Osteocyte (in vitro differentiated cells): Measurements from ENCODE around the gene MAD2L1. TPM values are rescaled to one million over a fixed set of nuclear protein-coding genes. Genes with fewer than 3 reads are reported as not detected.

Experiments
- DNase-seq: peaks from one replicate; pipeline ENCODE4 v3.0.0; 2021; ENCODE audit warnings: mixed read lengths; ENCODE audit not compliant: unreplicated experiment; ENCODE audit errors: extremely low spot score
- H3K27ac Mint-ChIP-seq: one replicate; pipeline ENCODE4 v1.8.0; 2021; ENCODE audit warnings: mild to moderate bottlenecking, mixed read lengths; ENCODE audit not compliant: unreplicated experiment
- H3K27me3 Mint-ChIP-seq: one replicate; pipeline ENCODE4 v1.8.0; 2021; ENCODE audit warnings: mixed read lengths; ENCODE audit not compliant: unreplicated experiment
- H3K36me3 Mint-ChIP-seq: one replicate; pipeline ENCODE4 v1.8.0; 2021; ENCODE audit warnings: mixed read lengths; ENCODE audit not compliant: unreplicated experiment
- H3K4me1 Mint-ChIP-seq: one replicate; pipeline ENCODE4 v1.8.0; 2021; ENCODE audit warnings: mixed read lengths; ENCODE audit not compliant: unreplicated experiment
- H3K4me3 Mint-ChIP-seq: one replicate; pipeline ENCODE4 v1.8.0; 2021; ENCODE audit warnings: mild to moderate bottlenecking, moderate library complexity, mixed read lengths; ENCODE audit not compliant: unreplicated experiment
- H3K9me3 Mint-ChIP-seq: one replicate; pipeline ENCODE4 v1.8.0; 2021; ENCODE audit warnings: mixed read lengths; ENCODE audit not compliant: unreplicated experiment
- CTCF ChIP-seq: fragments of 200-600 bp; sonication (generic); IDR thresholded peaks from 2 replicates; pipeline ENCODE4 v1.5.0; 2021; ENCODE audit warnings: antibody characterized with exemption, mild to moderate bottlenecking, moderate library complexity
- total RNA-seq: library from RNA; stranded (reverse); gene quantifications from 2 replicates; pipeline ENCODE4 v1.2.1, GENCODE V29; 2021

Gene MAD2L1
- total RNA-seq, 1 donor from 2014 or later, result 7.7 TPM

GRCh38 chr4:120062663-120063195 is 3.9 kb downstream of the MAD2L1 start:
- Mint-ChIP-seq H3K27me3 (no peaks in the 10 kb centered on the region), H3K9me3 (no peaks in the 10 kb centered on the region), H3K4me3 (no peak overlapping the region), H3K27ac (peak overlapping the region; percentile 11), H3K4me1 (peaks cover 51% of the 10 kb centered on the region), H3K36me3 (peaks cover 5% of the 10 kb centered on the region)
- TF ChIP-seq CTCF, result no peak
- no peak for DNase-seq

- no peaks in the 10 kb centered on the region for H3K9me3 Mint-ChIP-seq
- no peak for TF ChIP-seq CTCF
- peaks cover 22% of the 10 kb centered on the region for H3K4me1 Mint-ChIP-seq
- DNase-seq, result no peak
- peaks cover 5% of the 10 kb centered on the region for H3K36me3 Mint-ChIP-seq
- no peak overlapping the region for H3K4me3 Mint-ChIP-seq
- no peaks in the 10 kb centered on the region for H3K27me3 Mint-ChIP-seq
- H3K27ac Mint-ChIP-seq, result no peak overlapping the region
Observed at GRCh38 chr4:120059036-120059435, 7.6 kb downstream of the MAD2L1 start.

- no peak for DNase-seq
- TF ChIP-seq CTCF, result no peak
- Mint-ChIP-seq H3K9me3 (no peaks in the 10 kb centered on the region), H3K4me1 (peaks cover 18% of the 10 kb centered on the region), H3K27me3 (no peaks in the 10 kb centered on the region), H3K27ac (no peak overlapping the region), H3K4me3 (no peak overlapping the region), H3K36me3 (peaks cover 5% of the 10 kb centered on the region)
Observed at GRCh38 chr4:120057416-120057815, 9.2 kb downstream of the MAD2L1 start.

GRCh38 chr4:120056246-120056645 is 10.4 kb downstream of the MAD2L1 start:
- peaks cover 14% of the 10 kb centered on the region for H3K4me1 Mint-ChIP-seq
- H3K4me3 Mint-ChIP-seq, result no peak overlapping the region
- no peak for DNase-seq
- peak; percentile 62 for TF ChIP-seq CTCF
- H3K27ac Mint-ChIP-seq, result no peak overlapping the region
- H3K36me3 Mint-ChIP-seq, result peaks cover 5% of the 10 kb centered on the region
- H3K27me3 Mint-ChIP-seq, result no peaks in the 10 kb centered on the region
- no peaks in the 10 kb centered on the region for H3K9me3 Mint-ChIP-seq

GRCh38 chr4:120055795-120056194 is 10.9 kb downstream of the MAD2L1 start:
- DNase-seq, result no peak
- Mint-ChIP-seq H3K4me3 (no peak overlapping the region), H3K27me3 (no peaks in the 10 kb centered on the region), H3K27ac (no peak overlapping the region), H3K4me1 (peaks cover 14% of the 10 kb centered on the region), H3K9me3 (no peaks in the 10 kb centered on the region), H3K36me3 (peaks cover 5% of the 10 kb centered on the region)
- TF ChIP-seq CTCF, result no peak
